Endothelial cell (in vitro differentiated cells): ENCODE data around the gene TMIGD2. TPM values are rescaled to one million over a fixed set of nuclear protein-coding genes. Genes with fewer than 3 reads are reported as not detected.

Source experiments
- DNase-seq: peaks from one replicate; pipeline ENCODE4 v3.0.0; 2021; ENCODE audit warnings: low spot score
- H3K27ac Mint-ChIP-seq: one replicate; pipeline ENCODE4 v1.8.0; 2021; ENCODE audit warnings: mixed read lengths, inconsistent platforms; ENCODE audit not compliant: unreplicated experiment
- H3K27me3 Mint-ChIP-seq: one replicate; pipeline ENCODE4 v1.8.0; 2021; ENCODE audit warnings: mild to moderate bottlenecking, moderate library complexity, mixed read lengths, inconsistent platforms; ENCODE audit not compliant: unreplicated experiment
- H3K36me3 Mint-ChIP-seq: one replicate; pipeline ENCODE4 v1.8.0; 2021; ENCODE audit warnings: mild to moderate bottlenecking, low read depth, mixed read lengths, inconsistent platforms; ENCODE audit not compliant: unreplicated experiment
- H3K4me1 Mint-ChIP-seq: one replicate; pipeline ENCODE4 v1.8.0; 2021; ENCODE audit warnings: mild to moderate bottlenecking, mixed read lengths, inconsistent platforms; ENCODE audit not compliant: unreplicated experiment
- H3K4me3 Mint-ChIP-seq: one replicate; pipeline ENCODE4 v1.8.0; 2021; ENCODE audit warnings: mild to moderate bottlenecking, mixed read lengths, inconsistent platforms; ENCODE audit not compliant: unreplicated experiment
- H3K9me3 Mint-ChIP-seq: one replicate; pipeline ENCODE4 v1.8.0; 2021; ENCODE audit warnings: mixed read lengths, inconsistent platforms; ENCODE audit not compliant: unreplicated experiment
- total RNA-seq: library from RNA; stranded (reverse); fragmentation: NEBNext Ultra II Directional; extraction: Animal tissue kit (Norgen Biotek cat#: 25700); gene quantifications from one replicate; pipeline ENCODE4 v1.2.1, GENCODE V29; 2021; ENCODE audit not compliant: unreplicated experiment
- TF ChIP-seq, protein P1 (sequence below): fragments of 200-600 bp; sonication (generic); IDR thresholded peaks from one replicate; pipeline ENCODE4 v1.5.0; 2021; ENCODE audit warnings: antibody characterized with exemption; ENCODE audit not compliant: unreplicated experiment

Gene TMIGD2
- total RNA-seq, 1 donor from 2014 or later: not detected

GRCh38 chr19:4320419-4320818 lies 18.2 kb upstream of the TMIGD2 start:
- H3K4me1 Mint-ChIP-seq: no peaks in the 10 kb centered on the region
- no peak for DNase-seq
- no peaks in the 10 kb centered on the region for H3K9me3 Mint-ChIP-seq
- H3K36me3 Mint-ChIP-seq: peaks cover 45% of the 10 kb centered on the region
- no peak overlapping the region for H3K27ac Mint-ChIP-seq
- H3K27me3 Mint-ChIP-seq: peaks cover 9% of the 10 kb centered on the region
- TF ChIP-seq, protein P1, sequence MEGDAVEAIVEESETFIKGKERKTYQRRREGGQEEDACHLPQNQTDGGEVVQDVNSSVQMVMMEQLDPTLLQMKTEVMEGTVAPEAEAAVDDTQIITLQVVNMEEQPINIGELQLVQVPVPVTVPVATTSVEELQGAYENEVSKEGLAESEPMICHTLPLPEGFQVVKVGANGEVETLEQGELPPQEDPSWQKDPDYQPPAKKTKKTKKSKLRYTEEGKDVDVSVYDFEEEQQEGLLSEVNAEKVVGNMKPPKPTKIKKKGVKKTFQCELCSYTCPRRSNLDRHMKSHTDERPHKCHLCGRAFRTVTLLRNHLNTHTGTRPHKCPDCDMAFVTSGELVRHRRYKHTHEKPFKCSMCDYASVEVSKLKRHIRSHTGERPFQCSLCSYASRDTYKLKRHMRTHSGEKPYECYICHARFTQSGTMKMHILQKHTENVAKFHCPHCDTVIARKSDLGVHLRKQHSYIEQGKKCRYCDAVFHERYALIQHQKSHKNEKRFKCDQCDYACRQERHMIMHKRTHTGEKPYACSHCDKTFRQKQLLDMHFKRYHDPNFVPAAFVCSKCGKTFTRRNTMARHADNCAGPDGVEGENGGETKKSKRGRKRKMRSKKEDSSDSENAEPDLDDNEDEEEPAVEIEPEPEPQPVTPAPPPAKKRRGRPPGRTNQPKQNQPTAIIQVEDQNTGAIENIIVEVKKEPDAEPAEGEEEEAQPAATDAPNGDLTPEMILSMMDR: no peak
- H3K4me3 Mint-ChIP-seq: peak overlapping the region; percentile 11

- no peak for DNase-seq
- H3K27ac Mint-ChIP-seq: no peak overlapping the region
- peaks cover 43% of the 10 kb centered on the region for H3K36me3 Mint-ChIP-seq
- peaks cover 9% of the 10 kb centered on the region for H3K27me3 Mint-ChIP-seq
- H3K4me3 Mint-ChIP-seq: peak overlapping the region; percentile 42
- no peaks in the 10 kb centered on the region for H3K9me3 Mint-ChIP-seq
- peaks cover 5% of the 10 kb centered on the region for H3K4me1 Mint-ChIP-seq
- TF ChIP-seq, protein P1: no peak
Observed at GRCh38 chr19:4319067-4319718, 17.0 kb upstream of the TMIGD2 start.

- TF ChIP-seq, protein P1: no peak
- DNase-seq: no peak
- Mint-ChIP-seq H3K36me3 (peaks cover 43% of the 10 kb centered on the region), H3K27me3 (peaks cover 9% of the 10 kb centered on the region), H3K4me1 (peaks cover 5% of the 10 kb centered on the region), H3K4me3 (no peak overlapping the region), H3K9me3 (no peaks in the 10 kb centered on the region), H3K27ac (no peak overlapping the region)
Observed at GRCh38 chr19:4318460-4318859, 16.3 kb upstream of the TMIGD2 start.

DNA sequence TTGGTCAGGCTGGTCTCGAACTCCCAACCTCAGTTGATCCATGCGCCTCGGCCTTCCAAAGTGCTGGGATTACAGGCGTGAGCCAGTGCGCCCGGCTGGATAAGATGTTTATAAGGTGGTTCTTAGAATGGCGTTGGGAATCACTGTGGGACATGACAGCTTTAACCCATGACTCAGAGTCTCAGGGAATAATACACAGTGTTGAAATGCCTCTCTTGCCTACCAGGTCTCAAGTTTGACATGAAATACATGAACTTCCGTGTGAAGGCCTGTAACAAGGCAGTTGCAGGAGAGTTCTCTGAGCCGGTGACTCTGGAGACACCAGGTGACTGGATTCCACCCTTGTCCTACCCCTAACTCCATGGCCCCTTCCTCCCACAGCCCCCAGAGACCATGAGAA lies 14.8 kb upstream of the TMIGD2 start:
- TF ChIP-seq, protein P1: no peak
- H3K36me3 Mint-ChIP-seq: peaks cover 40% of the 10 kb centered on the region
- H3K4me1 Mint-ChIP-seq: peaks cover 5% of the 10 kb centered on the region
- no peak overlapping the region for H3K27ac Mint-ChIP-seq
- peaks cover 9% of the 10 kb centered on the region for H3K27me3 Mint-ChIP-seq
- no peak for DNase-seq
- no peak overlapping the region for H3K4me3 Mint-ChIP-seq
- H3K9me3 Mint-ChIP-seq: no peaks in the 10 kb centered on the region

DNA sequence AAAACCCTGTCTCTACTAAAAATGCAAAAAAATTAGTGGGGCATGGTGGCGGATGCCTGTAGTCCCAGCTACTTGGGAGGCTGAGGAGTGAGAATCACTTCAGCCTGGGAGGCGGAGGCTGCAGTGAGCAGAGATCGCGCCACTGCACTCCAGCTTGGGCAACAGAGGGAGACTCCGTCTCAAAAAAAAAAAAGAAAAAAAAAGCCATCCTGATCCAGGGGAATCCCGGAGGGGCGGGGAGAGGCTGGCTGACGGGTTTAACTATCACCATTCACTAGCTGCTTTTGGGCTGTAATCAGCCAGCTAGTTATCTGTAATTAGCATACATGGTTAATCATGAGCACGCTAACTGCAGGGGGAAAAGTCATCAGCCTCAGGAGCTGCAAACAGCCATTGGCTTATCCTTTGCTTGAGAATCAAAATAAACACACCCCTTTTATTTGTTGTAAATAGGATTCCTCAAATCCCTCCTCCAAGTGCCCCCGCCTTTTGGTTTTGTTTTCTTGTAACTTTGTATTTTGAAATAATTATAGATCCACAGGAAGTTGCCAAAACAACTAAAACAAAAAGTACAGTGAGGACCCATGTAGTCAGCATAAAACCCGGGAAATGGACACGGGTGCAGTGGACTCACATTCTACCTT lies 11.8 kb upstream of the TMIGD2 start:
- TF ChIP-seq, protein P1: no peak
- Mint-ChIP-seq H3K36me3 (peaks cover 14% of the 10 kb centered on the region), H3K27ac (no peak overlapping the region), H3K9me3 (no peaks in the 10 kb centered on the region), H3K4me3 (no peak overlapping the region), H3K27me3 (peaks cover 2% of the 10 kb centered on the region), H3K4me1 (peaks cover 5% of the 10 kb centered on the region)
- no peak for DNase-seq
